CD14-positive monocyte (primary cell): ENCODE data around the gene ACTL6B. TPM values are rescaled to one million over a fixed set of nuclear protein-coding genes. Genes with fewer than 3 reads are reported as not detected.

Experiments used
- DNase-seq, 3 donors: peaks; one replicate each; pipeline ENCODE4 v3.0.0-alpha.2; 2011 to 2022
- H2AFZ ChIP-seq: 2 replicates; pipeline ENCODE4 v1.6.0; 2012; ENCODE audit warnings: mild to moderate bottlenecking, low read depth, low read length, inconsistent platforms; ENCODE audit not compliant: insufficient read depth, poor library complexity, severe bottlenecking
- H3K27ac ChIP-seq, 2 donors: 1 replicate in 1 of 2; 2 replicates in 1 of 2; pipeline ENCODE4 v1.5.1; 2012 to 2013; ENCODE audit warnings: low read length in 2 of 2, control low read depth in 1 of 2, inconsistent platforms in 1 of 2, low read depth in 1 of 2, mild to moderate bottlenecking in 1 of 2
- H3K27me3 ChIP-seq, 2 donors: one replicate each; pipeline versions ENCODE4 v1.6.0 to v1.6.1; 2011 to 2013; ENCODE audit warnings: low read length in 2 of 2; ENCODE audit not compliant: control insufficient read depth in 2 of 2, insufficient read depth in 2 of 2
- H3K36me3 ChIP-seq, 2 donors: replicated peaks in 1 of 2; 1 replicate in 1 of 2; 2 replicates in 1 of 2; pipeline versions ENCODE4 v1.5.1 to v1.6.1; 2012 to 2013; ENCODE audit warnings: low read length in 2 of 2, control low read depth in 1 of 2, inconsistent platforms in 1 of 2, mild to moderate bottlenecking in 1 of 2; ENCODE audit not compliant: insufficient read depth in 2 of 2, control insufficient read depth in 1 of 2
- H3K4me1 ChIP-seq, 2 donors: 1 replicate in 1 of 2; 2 replicates in 1 of 2; pipeline versions ENCODE4 v1.5.1 to v1.6.1; 2012 to 2013; ENCODE audit warnings: low read length in 2 of 2, control low read depth in 1 of 2, inconsistent platforms in 1 of 2, mild to moderate bottlenecking in 1 of 2, moderate library complexity in 1 of 2; ENCODE audit not compliant: insufficient read depth in 2 of 2, control insufficient read depth in 1 of 2
- H3K4me2 ChIP-seq: replicated peaks from 2 replicates; pipeline ENCODE3; 2012; ENCODE audit warnings: low read length, moderate library complexity, mild to moderate bottlenecking; ENCODE audit not compliant: poor library complexity, severe bottlenecking; ENCODE audit errors: extremely low read depth
- H3K4me3 ChIP-seq, 3 experiments: fragments of 200-600 bp in 1 of 3; sonication (generic) in 1 of 3; replicated peaks in 1 of 3; 1 replicate in 2 of 3; 2 replicates in 1 of 3; pipeline ENCODE4 v1.5.1; 2011 to 2013; ENCODE audit warnings: low read length in 3 of 3, mild to moderate bottlenecking in 3 of 3, control low read depth in 2 of 3, low read depth in 2 of 3, inconsistent platforms in 1 of 3, moderate library complexity in 1 of 3
- H3K79me2 ChIP-seq: 2 replicates; pipeline ENCODE4 v1.6.0; 2012; ENCODE audit warnings: mild to moderate bottlenecking, control low read depth, inconsistent platforms, low read length, moderate library complexity; ENCODE audit not compliant: insufficient read depth
- H3K9ac ChIP-seq: 2 replicates; pipeline ENCODE4 v1.6.0; 2017; ENCODE audit warnings: low read length, mild to moderate bottlenecking; ENCODE audit not compliant: insufficient read depth, poor library complexity, severe bottlenecking
- H3K9me3 ChIP-seq, 2 donors: replicated peaks in 1 of 2; 1 replicate in 1 of 2; 2 replicates in 1 of 2; pipeline versions ENCODE4 v1.5.1 to v1.6.1; 2012 to 2013; ENCODE audit warnings: low read length in 2 of 2, control low read depth in 1 of 2; ENCODE audit not compliant: control insufficient read depth in 1 of 2, insufficient read depth in 1 of 2
- H4K20me1 ChIP-seq: 2 replicates; pipeline ENCODE4 v1.6.0; 2012; ENCODE audit warnings: mild to moderate bottlenecking, low read length, control low read depth, moderate library complexity; ENCODE audit not compliant: insufficient read depth
- H3K27ac Mint-ChIP-seq, 7 donors: one replicate each; pipeline ENCODE4 v1.8.0; 2020; ENCODE audit warnings: mild to moderate bottlenecking in 7 of 7, mixed read lengths in 7 of 7, moderate library complexity in 6 of 7, inconsistent platforms in 2 of 7
- H3K27me3 Mint-ChIP-seq, 3 donors: one replicate each; pipeline ENCODE4 v1.8.0; 2021 to 2022; ENCODE audit warnings: low read depth in 3 of 3, mild to moderate bottlenecking in 3 of 3, mixed read lengths in 3 of 3, moderate library complexity in 3 of 3, inconsistent platforms in 1 of 3
- H3K36me3 Mint-ChIP-seq, 2 donors: one replicate each; pipeline ENCODE4 v1.8.0; 2020; ENCODE audit warnings: mixed read lengths in 2 of 2, inconsistent platforms in 1 of 2, mild to moderate bottlenecking in 1 of 2
- H3K4me1 Mint-ChIP-seq: one replicate; pipeline ENCODE4 v1.8.0; 2020; ENCODE audit warnings: mild to moderate bottlenecking, mixed read lengths
- H3K4me3 Mint-ChIP-seq, 2 donors: one replicate each; pipeline ENCODE4 v1.8.0; 2020; ENCODE audit warnings: mild to moderate bottlenecking in 2 of 2, mixed read lengths in 2 of 2, moderate library complexity in 1 of 2
- H3K9me3 Mint-ChIP-seq, 7 donors: one replicate each; pipeline ENCODE4 v1.8.0; 2020 to 2022; ENCODE audit warnings: mixed read lengths in 7 of 7, mild to moderate bottlenecking in 6 of 7, moderate library complexity in 6 of 7, inconsistent platforms in 2 of 7
- CTCF ChIP-seq: fragments of 200-600 bp; IDR thresholded peaks from one replicate; pipeline ENCODE4 v1.8.0; 2022; ENCODE audit warnings: antibody characterized with exemption, mild to moderate bottlenecking
- WGBS: methylation state at CpG from one replicate; pipeline ENCODE4 v1.1.5; 2013; ENCODE audit warnings: missing lambda C conversion rate; ENCODE audit not compliant: insufficient coverage; 5-methylcytosine and 5-hydroxymethylcytosine counted together
- intact Hi-C, 2 donors: fragments of 100-400 bp; cut with micrococcal nuclease; formaldehyde crosslinking; loops; one replicate each; pipeline versions ENCODE4 v1.15.0 to v1.15.1; 2023
- polyA plus RNA-seq, 3 donors: library from polyadenylated mRNA; depleted of rRNA in 1 of 3; unstranded in 2 of 3; stranded (reverse) in 1 of 3; fragments of 300-500 nt in 2 of 3; fragments of >200 nt in 1 of 3; fragmentation: Illumina TruSeq in 2 of 3; gene quantifications; 1 replicate in 2 of 3; 2 replicates in 1 of 3; pipeline ENCODE4 v1.2.3, GENCODE V29; 2012 to 2021

The ACTL6B gene
- polyA plus RNA-seq, 3 donors = not detected

- no peak overlapping the region for H3K4me3 ChIP-seq
- H3K9me3 ChIP-seq = no peaks in the 10 kb centered on the region
- Mint-ChIP-seq H3K4me1 (peaks cover 17% of the 10 kb centered on the region), H3K4me3 (no peak overlapping the region), H3K27me3 (peaks cover 0 to under 1% (median 0%) of the 10 kb centered on the region in 3 donors), H3K36me3 (peaks cover 42 to 67% of the 10 kb centered on the region in 2 donors), H3K27ac (peak overlapping the region in 1 of 7 donors; percentile 26), H3K9me3 (peaks cover 0 to 1% (median 0%) of the 10 kb centered on the region in 7 donors)
- H3K79me2 ChIP-seq = peaks cover 52% of the 10 kb centered on the region
- peaks cover 100% of the 10 kb centered on the region for H4K20me1 ChIP-seq
- H3K27me3 ChIP-seq = no peaks in the 10 kb centered on the region
- no peak overlapping the region for H3K4me2 ChIP-seq
- no peak overlapping the region for H2AFZ ChIP-seq
- no peak for DNase-seq
- peaks cover 60 to 74% of the 10 kb centered on the region in 2 donors for H3K36me3 ChIP-seq
- intact Hi-C loops = no loop called here
- no peak overlapping the region for H3K9ac ChIP-seq
- peaks cover 16 to 21% of the 10 kb centered on the region in 2 donors for H3K4me1 ChIP-seq
- WGBS = 96% methylated on average over 20 of the region's 25 CpGs
- no peak overlapping the region for H3K27ac ChIP-seq
- TF ChIP-seq CTCF = no peak
Measured at GRCh38 chr7:100687751-100688300, 31.6 kb upstream of the ACTL6B start.

GRCh38 chr7:100687261-100687660 is 31.0 kb upstream of the ACTL6B start:
- no peak for DNase-seq
- Histone ChIP-seq H4K20me1 (peaks cover 100% of the 10 kb centered on the region), H3K79me2 (peaks cover 46% of the 10 kb centered on the region), H3K4me1 (peaks cover 11 to 15% of the 10 kb centered on the region in 2 donors), H3K27me3 (no peaks in the 10 kb centered on the region), H3K36me3 (peaks cover 65 to 79% of the 10 kb centered on the region in 2 donors), H2AFZ (no peak overlapping the region), H3K9me3 (no peaks in the 10 kb centered on the region), H3K9ac (no peak overlapping the region), H3K27ac (no peak overlapping the region), H3K4me2 (no peak overlapping the region), H3K4me3 (no peak overlapping the region)
- Mint-ChIP-seq H3K27me3 (no peaks in the 10 kb centered on the region), H3K4me3 (no peak overlapping the region), H3K36me3 (peaks cover 42 to 69% of the 10 kb centered on the region in 2 donors), H3K9me3 (peaks cover 0 to 1% (median 0%) of the 10 kb centered on the region in 7 donors), H3K27ac (no peak overlapping the region), H3K4me1 (peaks cover 12% of the 10 kb centered on the region)
- intact Hi-C loops = no loop called here
- no peak for TF ChIP-seq CTCF
- WGBS = 91% methylated on average over 15 of the region's 22 CpGs
